ENCODE measurements around the gene NUP62.
"Not testable (repeated sequence)": the region's sequence is repeated elsewhere in the genome, so short reads cannot be mapped to it uniquely, and the experiment has no call there.

The NUP62 gene

DNA sequence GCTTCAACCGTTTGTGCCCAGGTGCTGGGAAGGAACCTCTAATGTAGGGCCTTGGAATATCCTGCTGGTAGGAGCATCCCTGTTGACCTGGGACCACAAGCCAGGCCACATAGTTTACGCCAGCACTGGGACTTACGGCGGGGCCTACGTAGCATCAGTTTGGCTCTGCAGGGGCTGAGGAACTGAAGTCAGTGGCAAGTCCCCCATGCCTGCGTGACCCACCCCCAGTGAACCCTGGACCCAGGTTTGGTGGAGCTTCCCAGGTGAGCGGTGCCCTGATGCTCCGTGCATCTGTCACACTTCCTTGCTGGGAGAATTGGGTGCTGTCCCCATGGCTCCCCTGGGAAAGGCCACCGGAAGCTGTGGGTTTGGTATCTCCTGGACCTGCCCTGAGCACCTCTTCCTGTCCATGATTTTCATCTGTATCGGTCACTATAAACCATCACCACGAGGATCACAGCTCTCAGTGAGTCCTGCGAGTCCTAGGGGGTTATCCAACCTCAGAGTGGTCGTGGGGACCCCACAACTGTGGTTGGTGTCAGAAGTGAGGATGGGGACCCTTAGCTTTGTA, 21.7 kb upstream of the NUP62 start:
- no peak for DNase-seq

DNA sequence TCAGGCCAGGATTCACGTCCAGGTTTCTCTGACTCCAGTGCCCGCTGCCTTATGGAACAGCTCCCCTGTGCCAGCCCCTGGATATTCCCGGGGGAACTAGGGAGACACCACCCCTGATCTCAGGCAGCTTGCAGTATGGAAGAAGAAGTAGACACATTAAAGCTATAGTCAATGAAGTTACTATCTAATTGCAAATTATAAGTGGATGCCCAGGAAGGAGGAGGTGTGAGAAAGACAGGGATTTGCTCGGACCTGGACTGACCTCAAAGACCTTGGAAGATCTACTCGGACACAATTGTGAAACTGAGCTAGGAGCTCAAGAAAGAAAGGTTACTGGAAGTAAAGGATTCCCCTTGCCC, 21.3 kb upstream of the NUP62 start:
- no peak for DNase-seq

- DNase-seq, result no peak
Measured at GRCh38 chr19:49949742-49950589, 20.7 kb upstream of the NUP62 start.

GRCh38 chr19:49946415-49946814, 17.1 kb upstream of the NUP62 start:
- no peak for DNase-seq

GRCh38 chr19:49944567-49944966, 15.3 kb upstream of the NUP62 start:
- not testable (repeated sequence) for DNase-seq

- no peak for DNase-seq
Measured at GRCh38 chr19:49940482-49940791, 11.1 kb upstream of the NUP62 start.

DNA sequence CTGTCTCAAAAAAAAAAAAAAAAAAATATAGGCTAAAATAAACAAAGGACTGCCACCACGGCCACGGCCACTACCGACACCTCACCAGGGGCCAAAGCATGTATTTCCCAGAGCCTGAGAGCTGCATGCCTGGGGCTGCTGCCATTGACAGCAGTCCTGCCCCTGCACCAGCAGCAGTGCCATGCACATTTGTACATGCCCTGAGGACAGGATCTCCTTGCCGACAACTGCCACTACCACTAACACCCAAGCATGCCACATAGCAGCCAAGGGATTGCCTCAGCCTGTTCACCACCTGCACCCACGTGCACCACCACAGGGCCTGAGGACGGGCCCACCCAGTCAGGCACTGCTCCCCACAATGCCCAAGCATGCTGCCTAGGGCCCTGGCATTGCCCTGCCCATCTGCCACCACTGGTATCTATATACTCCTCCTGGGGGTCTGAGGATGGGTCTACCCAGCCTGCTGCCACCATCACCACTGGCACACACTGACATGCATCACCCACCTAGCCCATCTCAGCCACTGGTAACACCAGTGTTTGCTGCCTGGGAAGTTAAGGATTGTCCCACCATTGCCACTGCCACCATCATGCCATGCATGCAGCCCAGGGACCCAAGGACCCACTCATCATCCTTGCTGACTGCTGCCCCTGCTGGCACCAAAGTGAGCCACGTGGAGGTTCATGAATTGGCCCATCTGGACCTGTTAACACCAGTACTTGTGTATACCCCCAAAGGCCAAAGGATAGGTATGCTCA, 10.6 kb upstream of the NUP62 start:
- DNase-seq, result no peak

GRCh38 chr19:49938662-49939061, 9.4 kb upstream of the NUP62 start:
- no peak for DNase-seq

DNA sequence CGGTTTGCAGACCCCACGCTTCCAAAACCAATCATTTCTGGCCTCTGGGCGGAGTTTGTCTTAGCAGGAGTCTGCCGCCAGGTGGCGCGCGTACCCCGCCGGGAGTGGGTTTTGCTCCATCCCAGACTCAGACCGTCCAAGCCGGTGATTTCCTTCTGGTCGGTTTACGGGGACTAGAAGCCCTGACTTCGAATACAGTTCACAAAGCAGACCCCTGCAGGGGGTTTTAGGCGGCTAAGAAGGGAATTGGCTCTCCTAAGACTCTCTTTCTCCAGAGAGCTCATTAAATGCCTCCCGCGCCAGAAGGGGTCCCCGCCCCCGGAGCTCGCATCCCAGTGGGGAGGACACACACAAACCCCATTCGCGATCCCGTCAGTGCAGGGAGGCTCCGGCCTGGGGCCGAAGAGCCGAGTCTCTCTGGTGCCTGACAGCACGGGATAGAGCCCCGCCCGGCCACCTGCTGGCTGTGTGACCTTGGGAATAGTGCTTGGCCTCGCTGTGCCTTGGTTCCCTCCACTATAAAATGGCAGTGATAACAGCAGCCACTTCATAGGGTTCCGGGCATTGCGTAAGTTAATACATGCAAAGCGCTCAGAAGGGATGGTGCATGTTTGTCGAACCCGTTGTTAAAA, 8.6 kb upstream of the NUP62 start:
- DNase-seq, result peak; percentile 43

DNA sequence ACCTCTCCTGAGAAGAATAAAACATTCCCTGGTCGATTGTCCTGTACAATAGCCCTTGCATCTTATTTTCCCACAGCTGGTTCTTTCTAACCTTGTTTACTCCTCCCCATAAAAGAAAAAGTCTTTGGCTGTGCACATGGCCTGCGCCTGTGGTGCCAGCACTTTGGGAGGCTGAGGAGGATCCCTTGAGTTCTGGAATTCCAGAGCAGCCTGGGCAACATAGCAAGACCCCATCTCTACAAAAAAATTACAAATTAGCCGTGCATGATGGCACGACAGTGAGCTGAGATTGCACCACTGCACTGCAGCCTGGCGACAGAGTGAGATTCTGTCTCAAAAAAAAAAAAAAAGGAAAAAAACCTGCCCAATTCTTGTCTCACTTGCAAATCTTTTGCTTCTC, 7.2 kb upstream of the NUP62 start:
- DNase-seq, result no peak

- DNase-seq, result no peak
Measured at GRCh38 chr19:49933643-49934042, 4.3 kb upstream of the NUP62 start.

DNA sequence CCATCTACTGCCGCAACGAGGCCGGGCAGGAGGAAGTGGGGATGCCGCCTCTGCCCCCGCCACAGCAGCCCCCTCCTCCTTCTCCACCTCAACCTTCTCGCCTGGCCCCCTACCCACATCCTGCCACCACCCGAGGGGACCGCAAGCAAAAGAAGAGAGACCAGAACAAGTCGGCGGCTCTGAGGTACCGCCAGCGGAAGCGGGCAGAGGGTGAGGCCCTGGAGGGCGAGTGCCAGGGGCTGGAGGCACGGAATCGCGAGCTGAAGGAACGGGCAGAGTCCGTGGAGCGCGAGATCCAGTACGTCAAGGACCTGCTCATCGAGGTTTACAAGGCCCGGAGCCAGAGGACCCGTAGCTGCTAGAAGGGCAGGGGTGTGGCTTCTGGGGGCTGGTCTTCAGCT, 3.4 kb upstream of the NUP62 start:
- no peak for DNase-seq

DNA sequence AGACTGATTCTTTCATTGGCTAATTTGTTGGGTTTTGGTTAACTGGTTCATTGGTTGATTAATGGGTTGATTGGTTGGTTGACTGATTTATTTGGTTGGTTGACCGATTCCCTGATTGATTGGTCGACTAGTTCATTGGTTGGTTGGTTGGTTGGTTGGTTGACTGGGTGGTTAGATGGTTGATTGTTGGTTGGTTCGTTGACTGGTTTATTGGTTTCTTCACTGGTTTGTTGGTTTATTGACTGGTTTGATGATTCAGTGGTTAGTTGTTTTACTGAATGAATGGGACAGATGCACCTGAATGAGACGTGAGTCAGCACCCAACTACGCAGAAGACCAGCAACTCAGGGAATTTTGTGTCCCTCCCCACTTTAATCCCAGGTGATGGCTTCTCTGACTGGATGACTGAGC, 2.7 kb upstream of the NUP62 start:
- no peak for DNase-seq

GRCh38 chr19:49931293-49932040, 2.2 kb upstream of the NUP62 start:
- no peak for DNase-seq

DNA sequence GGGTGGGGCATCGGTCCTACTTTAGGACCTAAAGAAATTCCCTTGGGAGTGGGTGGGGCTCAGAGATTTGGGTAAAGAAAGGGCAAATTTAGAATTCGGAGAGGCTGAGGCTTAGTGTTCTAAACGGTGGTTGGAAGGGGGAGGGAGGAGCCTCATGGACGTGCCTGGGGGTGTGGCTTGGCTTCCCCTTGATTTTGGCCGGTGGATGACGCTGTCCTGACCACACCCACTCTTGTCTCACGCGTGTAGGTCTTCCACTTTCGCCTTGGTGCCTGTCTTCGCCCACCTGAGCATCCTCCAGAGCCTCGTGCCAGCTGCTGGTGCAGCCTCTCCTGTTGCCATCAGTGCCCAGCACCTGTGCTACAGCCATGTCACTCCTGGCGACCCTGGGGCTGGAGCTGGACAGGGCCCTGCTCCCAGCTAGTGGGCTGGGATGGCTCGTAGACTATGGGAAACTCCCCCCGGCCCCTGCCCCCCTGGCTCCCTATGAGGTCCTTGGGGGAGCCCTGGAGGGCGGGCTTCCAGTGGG, 1.2 kb upstream of the NUP62 start:
- no peak for DNase-seq

- peak; percentile 96 for DNase-seq
Measured at GRCh38 chr19:49929611-49930482, 543 bp upstream of the NUP62 start.

DNA sequence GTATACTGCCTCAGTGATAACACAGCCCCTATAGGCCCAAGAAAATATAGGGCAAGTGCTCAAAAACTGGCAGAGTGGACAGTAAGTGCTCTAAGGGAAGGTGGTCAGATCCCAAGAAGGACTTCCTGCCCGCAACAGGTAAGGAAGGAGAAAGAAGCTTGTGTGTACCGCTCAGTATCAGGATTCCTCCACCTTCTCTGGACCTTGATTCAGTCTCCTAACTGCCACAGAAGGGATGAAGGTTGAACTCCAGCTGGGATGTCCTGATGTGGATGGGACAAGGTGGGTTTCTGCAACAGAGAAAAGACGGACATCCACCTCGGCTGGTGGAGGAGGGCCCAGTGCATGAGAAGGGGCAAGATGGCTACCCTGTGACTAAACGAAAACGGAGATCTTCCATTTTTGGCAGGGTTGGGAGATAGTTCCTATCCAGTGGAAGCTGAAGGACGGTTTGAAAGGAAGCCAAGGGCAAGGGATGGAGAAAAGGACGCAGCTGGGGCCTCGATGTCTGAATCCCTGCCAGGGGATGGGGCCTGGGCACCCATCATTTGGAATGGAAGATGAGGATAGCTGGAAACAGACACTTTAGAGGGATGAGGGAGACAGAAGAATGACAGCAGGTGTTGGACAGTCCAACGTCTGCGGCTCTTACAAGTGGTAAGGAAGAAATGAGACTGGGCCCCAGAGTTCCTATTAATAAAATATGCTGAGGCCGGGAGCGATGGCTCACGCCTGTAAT, 1.6 kb downstream of the NUP62 start:
- no peak for DNase-seq

- no peak for DNase-seq
Measured at GRCh38 chr19:49926515-49926914, 2.8 kb downstream of the NUP62 start.

DNA sequence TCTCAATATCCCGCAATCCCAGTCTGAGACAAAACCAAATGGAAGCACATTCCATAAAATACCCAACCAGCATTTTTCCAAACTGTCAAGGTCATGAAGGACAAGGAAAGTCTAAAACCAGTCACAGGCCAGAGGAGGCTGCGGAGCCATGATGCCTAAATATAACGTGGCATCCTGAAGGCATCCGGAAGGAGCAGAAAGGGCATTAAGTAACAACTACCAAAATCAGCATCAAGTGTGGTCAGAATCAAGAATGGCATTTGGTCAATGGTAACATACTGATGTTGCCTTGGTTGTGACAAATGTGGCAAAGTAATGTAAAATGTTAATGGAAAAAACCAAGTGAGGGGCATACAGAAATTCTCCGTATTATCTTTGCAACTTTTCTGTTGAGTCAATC, 3.8 kb downstream of the NUP62 start:
- no peak for DNase-seq

- DNase-seq, result not testable (repeated sequence)
Measured at GRCh38 chr19:49924881-49925210, 4.5 kb downstream of the NUP62 start.

Data from HCEC 1CT (cell line).